ENCODE measurements around the gene TSPO.

- TF ChIP-seq PBX3 (IDR thresholded peaks at IDR 0.05) (no peak), CTCF (IDR thresholded peaks at IDR 0.05) (no peak)
Observed at GRCh38 chr22:43157874-43158546, 6.7 kb downstream of the TSPO start.

Data from SK-N-SH (cell line).